IPS-18c (cell line): ENCODE results near the gene ZBTB1.

ENCODE experiments used
- H3K4me3 ChIP-seq: 2 replicates; pipeline ENCODE4 v1.7.0; 2013; ENCODE audit warnings: low read depth, mild to moderate bottlenecking, low read length, moderate library complexity; ENCODE audit not compliant: insufficient read depth
- H3K9me3 ChIP-seq: one replicate; pipeline ENCODE4 v1.6.1; 2013; ENCODE audit warnings: mild to moderate bottlenecking, low read length, moderate library complexity; ENCODE audit not compliant: control insufficient read depth, insufficient read depth

The ZBTB1 gene

DNA sequence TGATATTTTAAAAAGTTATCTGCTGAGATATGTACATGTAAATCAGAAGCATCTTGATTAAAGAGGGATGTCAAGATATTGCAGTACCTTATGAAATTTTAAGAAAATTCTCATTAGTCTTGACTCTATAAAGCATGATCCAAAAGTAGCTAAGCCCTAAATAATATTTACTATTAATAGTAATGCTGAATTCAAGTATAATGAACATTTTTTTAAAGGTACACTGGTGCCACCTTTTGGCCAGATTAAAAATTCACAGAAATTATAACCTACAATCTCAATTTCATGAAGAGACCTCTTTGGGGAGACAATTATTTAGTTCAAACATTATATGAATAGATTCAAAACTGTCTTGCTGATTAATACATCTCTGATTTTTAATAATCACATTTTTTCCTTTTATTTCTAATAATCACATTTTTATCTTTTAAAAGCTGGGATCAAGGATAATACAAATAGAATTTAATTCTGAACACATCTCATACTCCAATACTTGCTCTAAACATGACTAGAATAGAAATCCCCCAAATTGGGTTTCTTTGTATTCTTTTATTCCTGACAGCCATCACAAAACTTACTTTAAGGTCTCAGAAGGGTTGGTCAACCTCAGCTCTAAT, 25.8 kb upstream of the ZBTB1 start:
- H3K9me3 ChIP-seq: no peaks in the 10 kb centered on the region
- no peak overlapping the region for H3K4me3 ChIP-seq

DNA sequence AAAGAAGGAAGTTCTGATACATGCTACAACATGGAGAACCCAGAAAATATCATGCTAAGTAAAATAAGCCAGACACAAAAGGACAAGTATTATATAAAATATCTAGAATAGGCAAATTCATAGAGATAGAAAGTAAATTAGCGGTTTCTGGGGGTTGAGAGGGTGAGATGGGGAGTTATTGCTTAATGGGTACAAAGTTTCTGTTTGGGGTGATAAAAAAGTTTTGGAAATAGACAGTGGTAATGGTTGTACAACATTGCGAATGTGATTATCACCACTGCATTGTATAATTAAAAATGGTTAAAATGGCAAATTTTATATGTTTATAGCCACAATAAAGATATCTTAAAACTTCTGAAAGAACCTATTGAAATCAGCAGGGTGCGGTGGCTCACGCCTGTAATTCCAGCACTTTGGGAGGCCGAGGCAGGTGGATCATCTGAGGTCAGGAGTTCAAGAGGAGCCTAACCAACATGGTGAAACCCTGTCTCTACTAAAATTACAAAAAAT, 15.9 kb upstream of the ZBTB1 start:
- no peaks in the 10 kb centered on the region for H3K9me3 ChIP-seq

DNA sequence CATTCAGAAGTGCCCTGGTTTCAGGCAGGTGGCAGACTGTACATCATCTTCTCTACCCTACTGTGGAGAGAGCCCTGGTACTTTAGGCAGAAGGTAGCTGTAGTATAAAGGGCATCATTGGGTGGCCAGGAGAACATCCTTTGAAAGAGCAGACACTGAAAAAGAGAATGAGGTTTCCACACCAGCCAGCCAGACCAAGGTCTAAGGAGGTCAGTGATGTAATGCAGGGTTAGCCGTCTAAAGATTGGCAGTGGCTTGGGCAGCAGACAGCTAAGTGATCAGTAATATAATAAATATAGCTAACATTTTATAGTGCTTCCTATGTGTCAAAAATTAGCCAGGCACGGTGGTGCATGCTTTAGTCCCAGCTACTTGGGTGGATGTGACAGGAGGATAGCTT, 12.9 kb upstream of the ZBTB1 start:
- no peak overlapping the region for H3K4me3 ChIP-seq
- no peaks in the 10 kb centered on the region for H3K9me3 ChIP-seq

More for the DNA sequence above, 15.9 kb upstream of the ZBTB1 start:
- H3K4me3 ChIP-seq: no peak overlapping the region

DNA sequence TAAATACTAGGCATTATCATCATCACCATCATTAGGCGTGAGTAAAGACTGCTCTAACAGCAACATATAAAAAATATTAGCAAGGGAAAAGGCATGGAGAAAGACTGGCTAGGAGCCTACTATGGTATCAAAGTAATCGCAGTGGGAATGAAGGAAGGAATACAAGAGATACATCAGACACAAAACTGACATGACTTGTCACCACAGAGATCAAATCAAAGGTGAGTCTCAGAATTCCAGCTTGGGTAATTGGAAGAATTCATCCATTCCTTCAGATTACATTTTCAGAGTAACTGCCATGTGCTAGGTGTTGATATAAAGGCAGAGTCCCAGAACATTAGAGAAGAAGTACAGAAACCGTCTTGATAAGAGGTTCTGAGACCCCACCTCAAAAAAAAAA, 11.1 kb upstream of the ZBTB1 start:
- H3K9me3 ChIP-seq: no peaks in the 10 kb centered on the region
- no peak overlapping the region for H3K4me3 ChIP-seq

DNA sequence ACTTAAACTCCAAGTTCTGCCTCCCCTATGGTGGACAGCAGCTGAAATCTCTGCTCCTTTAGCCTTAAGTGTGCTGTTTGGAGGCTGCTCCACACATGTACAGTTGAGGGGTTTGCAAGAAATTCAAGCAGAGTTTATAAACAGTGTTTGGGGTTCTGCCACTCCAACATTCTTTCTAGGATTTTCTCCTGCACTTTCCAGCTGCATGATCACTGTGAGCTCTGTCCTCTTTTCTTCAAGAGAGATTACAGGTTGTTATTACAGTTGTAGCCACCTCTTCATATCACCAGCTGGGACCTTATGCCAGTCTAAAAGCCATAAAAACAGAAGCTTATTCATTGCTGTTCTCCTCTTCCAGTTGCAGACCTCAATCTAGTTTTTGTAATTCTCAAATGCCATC, 9.3 kb upstream of the ZBTB1 start:
- H3K4me3 ChIP-seq: no peak overlapping the region
- H3K9me3 ChIP-seq: no peaks in the 10 kb centered on the region

DNA sequence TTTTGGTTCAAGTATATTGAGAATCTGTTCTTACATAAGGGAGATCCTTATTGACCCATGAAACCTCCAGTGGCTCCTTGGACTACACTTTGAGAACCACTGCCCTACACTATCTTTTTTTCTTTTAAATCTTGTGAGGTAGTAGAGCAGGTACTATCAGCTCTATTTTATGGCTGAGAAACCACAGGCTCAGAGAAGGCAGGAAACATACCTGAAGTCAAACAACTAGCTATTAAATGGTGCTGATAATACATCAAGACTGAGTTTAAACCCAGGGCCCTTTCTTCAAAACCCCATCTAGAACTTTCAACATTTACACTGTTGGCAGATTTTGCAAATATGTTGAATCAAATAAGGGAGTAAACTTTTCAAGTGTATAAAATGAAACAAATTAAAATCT, 7.8 kb upstream of the ZBTB1 start:
- no peak overlapping the region for H3K4me3 ChIP-seq
- H3K9me3 ChIP-seq: no peaks in the 10 kb centered on the region

DNA sequence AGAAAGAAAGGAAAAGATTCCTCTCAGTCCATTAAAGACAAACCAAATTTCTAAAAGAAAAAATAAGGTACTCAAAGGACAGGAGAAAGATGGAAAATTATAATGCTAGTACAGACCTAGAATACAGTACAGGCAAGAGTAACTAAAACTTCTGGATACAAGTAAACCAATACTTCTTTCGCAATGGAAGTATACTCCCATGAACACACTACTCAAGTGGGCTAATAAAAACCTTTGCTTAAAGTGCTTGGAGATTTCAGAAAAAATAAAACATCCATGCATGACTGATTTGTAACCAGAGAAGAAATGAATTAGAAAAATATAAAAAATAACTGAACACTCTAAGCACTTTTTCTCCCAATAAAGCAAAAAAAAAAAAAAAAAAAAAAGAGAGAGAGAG, 4.5 kb upstream of the ZBTB1 start:
- H3K4me3 ChIP-seq: no peak overlapping the region
- no peaks in the 10 kb centered on the region for H3K9me3 ChIP-seq

DNA sequence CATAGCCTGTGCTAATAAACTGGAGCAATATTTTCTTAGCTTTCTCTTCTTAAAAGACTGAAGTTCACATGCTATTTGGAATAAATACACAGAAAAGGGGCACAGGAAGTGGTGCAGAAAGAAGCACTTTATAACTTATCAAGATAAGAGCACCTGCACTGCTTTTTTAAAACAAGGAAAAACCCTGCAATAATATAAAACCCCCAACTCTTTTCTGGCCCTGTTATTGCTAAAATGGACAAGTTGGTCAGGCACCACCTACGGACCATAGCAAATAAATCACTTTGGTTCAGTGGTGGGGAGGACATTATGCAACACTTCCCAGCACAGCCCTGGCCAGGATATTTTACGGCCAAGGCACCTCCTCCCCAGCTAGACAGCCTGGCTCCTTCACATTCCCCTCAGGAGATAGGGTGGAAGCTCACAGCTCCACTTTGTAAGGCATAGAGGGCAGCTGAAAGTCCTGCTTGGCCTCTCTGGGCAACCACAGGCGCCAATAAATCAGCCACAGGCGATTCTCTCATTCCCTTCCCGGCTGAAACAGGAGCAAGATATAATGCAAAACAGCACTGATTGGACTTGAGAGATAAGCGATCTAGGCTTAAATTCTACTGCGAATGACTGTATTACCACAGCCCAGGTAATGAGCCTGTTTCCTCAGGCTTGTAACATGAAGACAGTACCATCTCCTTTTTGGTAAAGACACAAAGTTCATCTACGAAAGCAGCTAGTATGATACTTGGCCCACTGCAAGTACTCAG, 3.0 kb upstream of the ZBTB1 start:
- no peak overlapping the region for H3K4me3 ChIP-seq
- H3K9me3 ChIP-seq: no peaks in the 10 kb centered on the region

DNA sequence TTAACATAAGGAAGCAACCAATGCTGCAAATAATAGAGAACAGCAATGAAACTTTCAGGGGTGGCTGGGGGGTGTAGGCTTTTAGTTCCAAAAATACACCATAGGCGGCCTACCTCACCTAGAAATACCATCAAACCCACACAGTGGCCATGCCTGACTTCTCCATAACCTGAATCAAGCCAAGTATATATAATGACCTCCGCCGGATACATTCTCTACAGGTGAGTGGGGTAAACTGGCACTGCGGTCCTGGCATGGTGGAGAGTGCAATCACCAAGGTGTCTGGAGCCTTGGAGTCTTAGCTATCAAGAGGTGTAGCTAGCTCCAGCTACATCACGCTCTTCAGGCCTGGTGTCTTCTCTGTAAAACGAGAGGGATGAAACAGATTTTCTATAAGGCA, 2.1 kb upstream of the ZBTB1 start:
- Histone ChIP-seq H3K4me3 (peak overlapping the region; percentile 86), H3K9me3 (no peaks in the 10 kb centered on the region)

DNA sequence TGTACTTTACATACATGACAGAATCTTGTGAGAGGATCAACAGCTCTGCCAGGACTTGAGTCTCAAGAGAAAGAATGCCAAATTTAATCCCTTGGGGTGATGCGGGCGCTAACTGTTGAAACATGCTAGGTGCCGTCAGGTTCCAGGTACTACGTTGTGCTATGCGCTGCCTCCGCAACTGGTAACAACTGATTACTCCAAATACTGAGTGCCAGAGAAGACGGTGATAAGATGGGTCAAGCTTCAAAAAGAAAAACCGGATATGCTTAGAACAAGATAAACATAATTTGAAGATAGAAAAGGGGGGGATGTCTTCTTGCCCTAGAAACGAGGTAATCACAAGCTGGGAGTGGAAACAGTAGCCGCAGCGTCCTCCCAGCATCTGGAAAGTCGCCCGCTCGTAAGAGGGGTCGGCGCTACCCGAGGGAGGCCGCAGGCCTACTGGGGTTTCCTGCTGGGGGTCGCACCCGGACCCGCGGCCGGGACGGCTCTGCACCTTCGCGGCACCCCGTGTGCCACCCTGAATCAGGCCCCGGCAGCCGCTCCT, 1.6 kb upstream of the ZBTB1 start:
- peak overlapping the region; percentile 86 for H3K4me3 ChIP-seq

DNA sequence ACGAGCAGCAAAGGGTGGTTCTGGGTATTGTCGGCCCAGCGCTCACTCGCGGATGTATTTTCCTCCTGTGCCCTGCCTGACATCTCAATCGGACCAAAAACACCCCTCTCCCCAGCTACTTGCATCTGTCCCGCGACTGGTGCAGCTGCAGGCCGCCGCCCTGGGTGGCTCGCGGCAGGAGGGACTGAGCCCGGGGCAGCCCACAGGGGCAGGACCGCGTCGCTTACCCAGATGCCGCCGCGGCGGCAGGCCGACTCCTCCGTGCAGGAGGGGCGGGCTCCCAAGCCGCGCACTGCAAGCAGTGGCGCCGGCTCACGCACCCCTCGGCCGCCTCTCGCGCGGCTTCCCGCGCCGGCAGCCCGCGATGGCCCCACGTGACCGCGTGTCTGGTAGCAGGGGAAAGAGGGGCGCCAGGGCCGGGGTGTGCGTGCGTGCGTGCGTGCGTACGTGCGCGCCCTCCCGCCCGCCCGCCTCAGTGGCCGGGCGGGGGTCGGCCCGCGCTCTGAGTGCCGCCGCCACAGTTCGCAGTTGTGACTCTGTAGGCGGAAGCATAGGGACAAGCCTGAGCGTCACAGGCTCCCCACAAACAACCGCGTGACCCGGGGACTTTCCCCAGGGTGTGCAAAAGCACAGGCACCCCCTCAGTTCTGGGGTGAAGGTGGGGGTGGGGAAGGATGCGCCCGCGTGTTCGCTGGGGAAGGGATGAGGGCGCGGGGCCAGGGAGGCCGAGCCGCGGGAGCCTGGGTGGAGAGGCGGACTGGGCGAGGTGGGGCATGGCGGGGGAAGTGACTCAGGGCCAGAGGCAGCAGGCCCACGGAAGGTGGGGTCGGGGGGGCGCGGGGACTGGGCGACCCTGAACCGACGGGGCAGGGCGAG, 898 bp upstream of the ZBTB1 start, which contains the start of gene ZBTB25:
ZBTB25 (minus strand) TSS at position 405 of the 876 bp plus-strand sequence. CDS start 13,305 bp downstream, outside the sequence.
- no peaks in the 10 kb centered on the region for H3K9me3 ChIP-seq
- peak within 1 kb of the TSS; percentile 86 for H3K4me3 ChIP-seq

More for the DNA sequence above, 1.6 kb upstream of the ZBTB1 start:
- H3K9me3 ChIP-seq: no peaks in the 10 kb centered on the region

DNA sequence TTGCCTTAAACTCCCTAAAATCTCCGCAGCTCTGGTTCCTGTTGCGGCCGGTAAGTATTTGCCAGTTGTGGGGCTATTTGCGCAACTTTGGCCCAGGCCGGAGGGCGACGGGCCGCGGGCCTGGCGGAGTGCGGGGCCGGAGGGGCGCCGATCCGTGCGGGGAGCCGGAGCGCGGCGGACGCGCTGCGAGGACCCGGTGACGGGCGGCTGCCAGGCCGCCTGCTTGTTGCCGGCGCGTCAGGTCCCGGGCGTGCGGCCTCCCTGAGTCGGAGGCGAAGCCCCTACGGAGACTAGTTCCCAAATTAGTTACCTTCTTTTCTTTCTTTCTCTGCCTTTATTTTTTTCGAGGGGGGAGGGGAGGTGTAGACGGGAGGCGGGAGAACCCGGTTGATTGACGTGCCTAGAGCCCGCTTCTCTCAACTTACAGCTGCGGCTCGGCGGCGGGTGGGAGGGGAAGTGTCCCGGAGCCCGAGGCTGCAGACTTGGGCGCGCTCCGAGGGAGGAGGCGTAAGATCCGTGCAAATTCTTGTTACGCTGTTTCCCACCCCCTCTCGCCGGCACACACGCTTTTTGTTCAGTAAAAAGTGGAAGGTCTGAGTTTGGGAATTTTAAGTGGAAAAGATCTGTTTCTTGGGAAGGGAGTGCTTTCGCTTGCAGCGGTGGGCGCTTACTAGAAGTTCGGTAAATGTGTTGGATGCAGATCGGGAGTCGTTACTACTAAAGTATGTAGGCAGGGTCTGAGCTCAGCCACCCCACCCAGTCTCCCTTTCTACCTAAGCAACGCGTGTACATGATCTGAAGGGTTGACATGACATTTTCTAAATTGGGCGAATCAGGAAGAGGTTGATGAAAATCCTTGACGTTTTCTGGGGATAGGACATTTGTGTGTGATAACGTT, 576 bp downstream of the ZBTB1 start:
- H3K9me3 ChIP-seq: no peaks in the 10 kb centered on the region
- H3K4me3 ChIP-seq: peak overlapping the region; percentile 86

DNA sequence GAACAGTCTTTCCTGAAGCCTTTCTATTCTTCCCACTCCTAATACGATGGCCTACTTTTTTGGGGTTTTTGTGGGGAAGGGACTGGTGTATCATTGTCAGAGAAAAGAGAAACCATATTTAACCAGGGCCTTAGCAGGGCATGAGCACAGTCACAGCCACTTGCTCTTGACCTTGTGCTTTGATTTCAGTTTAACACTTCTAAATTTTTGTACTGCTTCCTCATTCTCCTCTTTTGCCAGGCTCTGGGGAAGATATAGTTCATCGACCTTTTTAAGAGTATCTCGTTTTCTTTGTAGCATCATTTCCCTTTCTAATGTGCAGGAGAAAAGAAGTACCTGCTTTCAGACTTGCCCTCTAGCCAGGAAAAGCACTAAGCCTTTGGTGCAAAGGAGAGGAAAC, 2.2 kb downstream of the ZBTB1 start:
- no peaks in the 10 kb centered on the region for H3K9me3 ChIP-seq
- no peak overlapping the region for H3K4me3 ChIP-seq

DNA sequence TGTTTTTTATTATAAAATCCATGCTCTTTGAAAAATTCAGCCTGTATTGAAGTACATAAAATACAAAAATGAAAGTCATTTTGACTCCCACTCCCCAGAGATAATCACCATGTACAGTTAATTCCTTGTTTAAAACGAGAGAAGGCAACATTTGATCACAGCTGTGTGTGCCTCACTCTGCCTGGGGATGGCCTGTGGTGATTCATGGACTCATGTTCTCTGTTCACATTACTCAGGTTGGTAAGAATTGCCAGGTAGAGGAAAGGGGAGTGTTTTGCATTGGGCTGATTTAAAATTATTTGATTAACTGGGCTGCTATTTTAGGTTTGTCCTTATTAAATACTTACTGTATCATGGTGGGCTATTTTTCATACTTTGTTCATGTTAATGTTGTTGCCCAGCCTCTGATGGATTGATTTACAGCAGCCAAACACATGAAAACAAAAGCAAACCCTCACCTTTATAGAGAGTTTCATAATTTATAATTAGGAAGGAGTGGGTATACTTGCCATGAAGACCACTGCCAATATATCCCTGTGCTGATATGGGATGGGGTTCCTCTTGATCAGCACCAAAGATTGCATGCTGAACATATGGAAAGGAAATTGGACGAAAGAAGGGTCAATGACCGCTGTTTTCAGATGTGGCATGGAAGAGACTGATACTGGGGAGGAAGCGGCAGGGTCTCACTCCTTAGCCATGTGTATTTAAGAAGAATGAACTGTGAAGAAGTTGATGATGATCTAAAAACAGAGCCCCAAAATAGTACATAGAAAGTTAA, 3.0 kb downstream of the ZBTB1 start:
- no peaks in the 10 kb centered on the region for H3K9me3 ChIP-seq
- H3K4me3 ChIP-seq: no peak overlapping the region

DNA sequence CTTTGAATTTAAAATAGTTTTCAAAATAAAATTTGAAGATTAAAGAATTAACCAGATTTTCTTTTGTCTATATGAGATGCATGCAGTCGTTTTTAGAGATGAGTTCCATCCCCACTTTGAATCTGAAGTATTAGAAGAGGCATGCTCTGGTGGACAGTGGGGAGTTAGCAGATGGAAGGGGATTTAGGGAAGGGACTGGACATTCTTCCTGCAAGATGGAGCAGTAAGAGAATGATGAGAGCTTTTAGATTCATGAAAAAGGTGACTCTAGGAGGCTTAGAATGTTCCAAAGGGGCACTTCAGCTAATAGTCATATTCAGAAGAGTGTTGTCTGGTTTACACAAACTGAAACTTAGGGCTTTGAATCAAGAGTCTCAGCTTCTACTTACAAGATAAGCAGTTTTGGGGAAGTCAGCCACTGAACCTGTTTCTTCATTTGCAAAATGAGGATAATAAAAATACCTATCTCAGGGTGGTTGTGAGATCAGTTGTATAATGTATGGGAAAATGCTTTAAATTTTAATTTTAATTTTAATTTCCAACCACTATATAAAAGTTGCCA, 3.7 kb downstream of the ZBTB1 start:
- H3K9me3 ChIP-seq: no peaks in the 10 kb centered on the region
- no peak overlapping the region for H3K4me3 ChIP-seq
